Kidney capillary endothelial cell (primary cell): ENCODE results near the gene RIC3.

ENCODE experiments used
- DNase-seq: peaks from one replicate; pipeline ENCODE4 v3.0.0-alpha.2; 2018; ENCODE audit warnings: low spot score

The RIC3 gene

GRCh38 chr11:8087185-8087584 is 81.6 kb downstream of the RIC3 start:
- no peak for DNase-seq

- DNase-seq = no peak
Measured at GRCh38 chr11:8086571-8086970, 82.3 kb downstream of the RIC3 start.

DNA sequence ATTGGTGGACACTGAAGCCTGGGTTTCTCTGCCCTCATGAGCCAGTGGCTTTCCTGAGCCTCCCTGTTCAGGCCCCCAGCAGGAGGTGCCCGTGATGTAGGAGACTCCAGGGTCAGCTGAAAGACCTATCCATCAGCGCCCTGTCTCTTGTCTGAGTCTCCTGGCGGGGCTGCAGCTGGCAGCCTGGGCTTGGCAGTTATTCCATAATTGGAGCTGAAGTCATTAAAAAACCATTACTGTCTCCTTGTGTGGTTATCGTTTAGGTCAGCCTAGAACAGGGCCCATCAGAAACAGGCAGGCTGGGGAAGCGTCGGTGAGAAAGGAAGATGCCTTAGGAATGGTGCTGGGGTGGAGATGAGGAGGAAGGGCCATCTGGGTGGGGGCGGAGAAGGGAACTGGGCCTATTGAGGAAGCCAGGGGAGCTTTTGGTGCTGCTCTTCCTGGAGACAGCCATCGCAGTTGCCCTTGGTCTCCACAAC is 82.8 kb downstream of the RIC3 start:
- no peak for DNase-seq

DNA sequence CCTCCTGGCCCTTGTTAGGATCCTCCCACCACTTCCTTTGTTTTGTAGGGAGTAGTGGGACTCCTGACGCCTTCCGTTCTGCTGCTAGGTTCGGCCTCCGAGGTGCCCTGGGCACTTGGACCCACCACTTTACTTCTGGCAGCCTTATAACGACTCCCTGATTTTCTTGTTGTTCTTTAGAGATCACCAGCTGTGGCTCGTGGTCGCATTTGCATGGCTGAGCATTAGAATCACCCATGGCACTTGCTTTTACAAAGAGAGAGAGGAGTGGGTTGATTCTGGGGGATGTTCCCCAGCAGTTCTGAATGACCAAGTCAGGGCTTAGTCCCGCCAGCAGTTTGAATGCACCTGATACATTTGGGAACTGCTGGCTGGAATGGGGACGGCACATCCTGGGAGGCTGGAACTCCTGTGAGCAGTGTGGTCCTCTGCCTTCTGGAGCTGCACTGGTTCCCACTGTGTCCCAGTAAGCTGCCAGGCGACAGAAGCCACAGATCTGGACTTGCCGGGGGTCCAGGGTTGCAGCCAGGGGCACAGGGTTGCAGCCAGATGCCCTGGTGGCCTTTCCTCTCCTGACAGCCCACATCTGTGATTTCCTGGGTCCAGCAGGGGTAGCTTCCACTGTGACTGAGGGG is 83.7 kb downstream of the RIC3 start:
- DNase-seq = no peak

- no peak for DNase-seq
Measured at GRCh38 chr11:8084352-8084751, 84.5 kb downstream of the RIC3 start.

- no peak for DNase-seq
Measured at GRCh38 chr11:8083871-8084281, 84.9 kb downstream of the RIC3 start.

DNA sequence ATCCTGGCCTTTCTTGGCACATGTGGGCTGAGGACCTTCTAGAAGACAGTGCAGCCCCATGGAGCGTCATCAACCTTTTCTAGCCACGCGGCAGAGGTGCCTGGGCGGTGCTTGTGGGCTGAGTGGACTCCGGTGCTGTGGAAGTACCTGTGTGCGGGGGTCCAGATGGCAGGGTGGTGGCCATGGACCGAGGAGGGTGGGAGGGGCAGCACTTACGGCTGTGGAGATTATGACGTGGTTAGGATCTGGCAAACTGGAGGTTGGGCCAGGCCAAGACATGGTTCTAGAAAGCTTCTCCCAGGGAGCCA is 85.8 kb downstream of the RIC3 start:
- no peak for DNase-seq

GRCh38 chr11:8082391-8083087 is 86.3 kb downstream of the RIC3 start:
- no peak for DNase-seq

GRCh38 chr11:8081591-8082250 is 87.1 kb downstream of the RIC3 start:
- no peak for DNase-seq

DNA sequence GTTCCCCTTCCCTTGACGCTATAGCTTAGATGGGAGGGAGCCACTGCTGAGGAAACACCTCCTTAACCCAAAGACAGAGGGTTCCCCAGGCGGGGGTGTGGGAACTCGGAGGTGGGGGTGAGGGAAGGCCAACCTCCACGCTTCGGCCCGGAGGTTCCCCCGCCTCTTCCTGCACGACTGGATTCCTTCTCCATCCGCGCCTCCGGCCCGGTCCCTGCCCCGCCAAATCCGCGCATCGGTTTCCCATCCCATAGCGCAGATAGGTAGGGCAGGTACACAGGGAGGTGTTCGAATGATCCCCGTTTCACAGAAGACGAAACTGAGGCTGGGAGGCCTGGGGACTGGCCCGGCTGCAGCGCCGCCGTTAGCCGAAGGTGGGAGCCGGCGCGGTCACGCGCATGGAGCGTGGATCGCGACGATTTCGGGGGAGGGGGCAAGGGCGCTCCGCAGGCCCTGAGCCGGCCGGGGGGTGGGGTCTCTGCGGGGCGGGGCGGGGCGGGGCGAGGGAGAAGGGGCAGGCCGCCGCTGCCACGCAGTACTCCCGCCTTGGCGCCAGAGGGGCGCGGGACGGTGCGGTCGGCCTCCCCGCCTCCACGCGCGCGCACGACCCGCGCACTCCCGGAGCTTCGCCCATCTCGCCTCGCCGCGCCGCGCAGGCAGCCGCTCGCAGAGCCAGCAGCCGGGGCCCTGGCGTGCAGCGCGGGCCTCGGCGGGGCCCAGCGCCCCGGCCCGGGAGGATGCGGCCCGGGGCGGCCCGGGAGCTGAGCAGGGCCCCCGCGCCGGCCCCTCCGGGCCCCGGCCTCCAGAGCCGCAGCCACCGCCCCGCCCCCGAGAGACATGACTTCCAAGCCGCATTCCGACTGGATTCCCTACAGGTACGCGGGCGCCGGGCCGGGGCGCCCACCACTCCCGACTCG is 87.9 kb downstream of the RIC3 start, which contains the start of gene TUB:
TSS of gene TUB (plus strand) at position 538 of the 917 bp plus-strand sequence. CDS start at position 838, 300 bp downstream.
- DNase-seq = no peak

DNA sequence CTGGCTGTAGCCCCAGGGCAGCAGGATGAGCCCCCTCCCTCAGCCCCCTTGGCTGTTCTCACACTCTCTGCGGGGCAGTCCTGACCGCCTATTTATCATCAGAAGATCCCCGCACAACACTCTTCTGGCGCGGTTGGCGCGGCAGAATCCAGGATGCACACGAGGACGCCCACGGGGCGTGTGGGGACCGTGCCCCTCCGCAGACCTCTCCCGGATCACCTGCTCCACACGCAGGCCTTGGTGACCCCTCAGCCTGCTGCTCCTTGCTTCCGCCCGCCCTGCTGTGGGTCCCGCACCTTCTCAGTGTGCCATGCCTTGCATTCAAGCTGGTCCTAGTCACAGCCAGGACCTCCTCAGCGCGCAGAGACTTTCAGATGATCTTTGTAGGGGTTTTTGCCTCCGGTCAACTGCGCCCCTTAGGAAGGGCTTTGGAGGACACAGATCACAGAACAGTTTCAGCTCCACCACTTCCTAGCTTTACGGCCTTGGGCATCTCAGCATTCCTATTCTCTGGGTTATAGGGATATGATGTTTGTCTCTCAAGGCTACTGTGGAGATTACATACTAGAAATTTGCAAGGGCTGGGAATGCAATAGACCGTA is 88.7 kb downstream of the RIC3 start:
- DNase-seq = no peak

- no peak for DNase-seq
Measured at GRCh38 chr11:8079111-8079675, 89.6 kb downstream of the RIC3 start.

DNA sequence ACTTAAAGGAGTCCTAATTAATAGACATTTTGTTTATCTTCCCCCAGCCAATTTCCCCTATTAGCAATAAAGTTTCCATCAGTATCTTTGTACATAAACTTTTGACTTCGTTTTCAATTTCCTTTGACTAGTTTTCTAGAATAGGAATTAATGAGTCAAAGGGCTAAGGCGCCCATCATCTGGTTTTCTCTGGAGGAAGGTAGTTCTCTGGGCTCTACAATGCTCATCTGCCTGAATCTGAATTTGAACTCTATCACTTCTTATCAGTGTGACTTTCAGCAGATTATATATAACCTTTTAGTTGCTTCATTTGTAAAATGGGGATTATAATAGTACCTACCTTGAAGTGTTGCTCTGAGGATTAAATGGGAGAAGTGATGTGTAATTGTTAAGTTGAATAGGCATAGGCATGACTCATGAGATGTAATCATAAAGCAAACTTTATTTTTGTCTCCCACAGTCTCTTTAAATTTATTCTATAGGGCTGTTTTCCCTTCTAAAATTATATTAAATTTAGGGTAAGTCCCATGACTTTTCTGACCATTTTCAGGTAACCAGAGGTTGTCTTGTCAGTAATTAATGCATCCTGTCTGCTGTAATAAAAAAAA is 93.6 kb downstream of the RIC3 start:
- no peak for DNase-seq

DNA sequence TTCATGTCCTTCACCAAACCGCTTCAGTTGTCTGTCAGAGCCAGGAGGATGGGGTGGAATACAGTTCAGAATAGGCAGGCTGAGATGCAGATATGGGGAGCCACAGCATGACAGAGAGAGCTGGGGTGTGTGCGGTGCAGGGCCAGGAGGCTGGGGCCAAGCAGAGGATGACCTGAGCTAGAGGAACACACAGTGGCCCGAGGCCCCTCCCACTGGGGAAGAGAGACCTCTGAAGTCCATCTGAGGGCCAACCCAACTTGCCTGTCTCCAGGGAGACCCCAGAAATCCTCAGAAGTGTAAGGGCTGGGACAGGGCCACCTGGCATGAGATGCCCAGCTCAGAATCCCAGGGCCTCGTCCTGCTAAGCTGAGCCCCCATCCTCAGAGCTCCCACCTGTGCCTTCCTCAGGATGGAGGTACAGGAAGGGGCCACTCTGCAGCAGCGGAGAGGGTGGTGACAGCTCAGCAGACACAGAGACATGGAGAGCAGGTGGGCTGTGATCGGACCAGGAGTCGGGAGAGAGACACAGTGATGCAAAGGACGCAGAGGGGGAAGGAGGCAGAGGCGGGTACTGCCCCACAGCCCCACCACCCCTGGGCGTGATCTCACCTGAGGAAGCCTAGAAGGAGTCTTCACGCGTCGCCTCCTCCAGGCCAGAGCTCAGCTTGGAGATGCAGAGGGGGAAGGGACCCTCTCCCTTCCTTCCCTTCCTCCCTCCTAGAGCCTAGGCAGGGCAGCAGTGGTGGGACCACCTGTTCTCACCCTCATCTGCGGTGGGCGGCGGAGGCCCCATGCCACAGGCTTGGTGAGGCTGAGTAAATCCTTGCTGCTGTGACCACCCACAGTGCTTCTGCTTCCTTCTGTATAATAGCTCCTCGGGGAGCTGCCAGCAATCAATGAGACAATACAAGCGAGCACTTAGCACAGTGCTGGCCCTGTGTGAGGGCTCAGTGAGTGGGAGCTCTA is 96.9 kb downstream of the RIC3 start:
- DNase-seq = no peak

GRCh38 chr11:8070417-8071115 is 98.3 kb downstream of the RIC3 start:
- DNase-seq = peak; percentile 33

DNA sequence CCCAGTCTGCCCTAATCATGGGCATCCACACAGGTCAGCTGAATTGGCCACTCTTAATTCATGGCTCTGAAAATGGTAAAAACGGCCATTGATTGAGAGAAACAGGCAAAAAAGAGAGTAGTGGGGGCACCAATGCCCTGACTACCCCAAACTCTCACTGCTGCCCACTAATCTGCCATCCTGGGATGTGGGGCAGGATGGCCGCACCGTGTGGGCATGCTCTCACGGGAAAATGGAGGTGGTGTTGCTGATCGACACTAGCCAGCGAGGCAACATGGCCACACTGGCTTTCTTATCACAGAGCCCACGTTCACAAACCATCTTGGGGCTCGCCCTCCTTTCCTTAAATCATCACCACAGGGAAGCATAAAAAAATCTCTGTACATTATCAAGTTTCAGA is 99.1 kb downstream of the RIC3 start:
- DNase-seq = no peak

DNA sequence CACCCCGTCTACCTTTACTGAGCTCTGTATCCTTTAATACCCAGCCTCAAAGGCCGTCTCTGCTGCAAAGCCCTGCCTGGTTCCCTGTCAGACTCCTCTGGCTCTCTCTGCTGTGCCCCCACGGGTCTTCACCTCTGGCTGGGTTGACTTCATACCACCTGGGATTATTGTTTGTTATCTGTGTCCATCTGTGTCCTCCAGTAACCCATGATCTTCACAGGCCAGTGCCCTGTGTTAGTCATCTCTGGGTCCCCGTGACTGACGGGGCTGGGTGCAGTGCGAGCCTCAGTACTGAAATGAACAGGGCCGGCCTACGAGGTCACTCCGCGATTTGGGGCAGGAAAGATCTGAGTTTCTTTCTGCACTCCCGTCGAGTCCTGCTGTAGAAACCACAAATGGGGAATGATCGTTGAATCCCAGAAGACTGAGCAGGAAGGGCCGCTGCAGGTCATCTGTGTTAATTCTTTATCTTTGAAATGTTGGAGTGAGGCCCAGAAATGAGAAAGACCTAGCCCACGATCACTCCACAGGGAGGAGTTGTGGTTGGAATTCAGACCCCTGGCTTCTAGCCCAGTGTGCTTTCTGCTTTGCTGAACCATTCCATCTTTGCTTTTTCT is 100.1 kb downstream of the RIC3 start:
- DNase-seq = no peak

DNA sequence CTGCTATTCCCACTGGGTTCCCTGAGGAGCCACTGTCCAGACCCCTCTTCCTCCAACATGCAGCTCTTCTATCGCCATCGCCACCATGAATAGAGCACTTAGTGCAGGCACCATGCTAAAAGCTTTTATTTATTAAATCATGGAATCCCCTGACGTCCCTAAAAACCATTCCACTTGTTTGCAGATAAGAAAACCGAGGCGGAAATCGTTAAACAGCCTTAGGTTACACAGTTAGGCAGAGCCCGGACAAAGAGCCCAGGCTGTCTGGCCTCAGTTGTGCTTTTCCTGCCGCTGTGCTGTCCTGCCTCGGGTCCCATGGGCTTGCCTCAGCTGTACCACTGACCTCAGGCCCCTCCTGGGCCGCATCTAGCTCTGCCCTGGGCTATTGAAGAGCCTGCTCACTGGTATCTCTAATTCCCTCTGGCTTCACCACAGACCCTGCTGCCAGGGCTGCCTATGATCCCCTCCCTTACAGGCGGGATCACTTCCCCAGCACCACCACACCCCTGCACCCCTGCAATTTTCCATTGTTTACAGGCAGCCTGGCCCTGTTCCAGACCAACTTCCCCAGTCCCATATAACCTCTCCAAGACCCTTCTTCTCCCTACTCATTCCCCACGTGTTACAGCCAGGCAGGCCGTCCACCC is 100.8 kb downstream of the RIC3 start:
- no peak for DNase-seq
